Islet of Langerhans (tissue), 1 donor: ENCODE results near the gene SUSD2.
"Not testable (repeated sequence)": the region's sequence is repeated elsewhere in the genome, so short reads cannot be mapped to it uniquely, and the experiment has no call there.

Experiments
- FAIRE-seq: peaks from one replicate; lab custom pipeline; 2011; peaks lifted over from hg19 to GRCh38; lab: Jason Lieb, UNC

Gene SUSD2

GRCh38 chr22:24177456-24177855 is 3.8 kb upstream of the SUSD2 start:
- FAIRE-seq: no peak

DNA sequence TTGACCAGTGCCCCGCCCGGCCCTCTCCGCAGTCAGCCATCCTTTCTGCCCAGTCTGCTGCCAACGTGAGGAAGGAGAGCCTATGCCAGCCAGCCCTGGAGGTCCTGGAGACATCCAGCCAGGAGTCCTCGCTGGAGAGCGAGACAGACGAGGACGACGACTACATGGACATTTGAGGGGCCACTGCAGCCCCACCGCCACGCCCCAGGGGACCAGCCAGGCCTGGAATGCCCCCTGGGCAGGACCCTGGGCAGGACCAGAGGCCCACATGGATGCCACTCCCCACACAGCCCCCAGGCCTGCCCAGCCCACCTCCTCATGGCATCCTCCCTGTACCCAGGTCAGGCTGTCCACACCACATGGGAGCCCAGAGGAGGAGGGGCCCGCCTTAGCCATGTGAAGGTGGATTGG is 3.3 kb upstream of the SUSD2 start:
- FAIRE-seq: no peak

DNA sequence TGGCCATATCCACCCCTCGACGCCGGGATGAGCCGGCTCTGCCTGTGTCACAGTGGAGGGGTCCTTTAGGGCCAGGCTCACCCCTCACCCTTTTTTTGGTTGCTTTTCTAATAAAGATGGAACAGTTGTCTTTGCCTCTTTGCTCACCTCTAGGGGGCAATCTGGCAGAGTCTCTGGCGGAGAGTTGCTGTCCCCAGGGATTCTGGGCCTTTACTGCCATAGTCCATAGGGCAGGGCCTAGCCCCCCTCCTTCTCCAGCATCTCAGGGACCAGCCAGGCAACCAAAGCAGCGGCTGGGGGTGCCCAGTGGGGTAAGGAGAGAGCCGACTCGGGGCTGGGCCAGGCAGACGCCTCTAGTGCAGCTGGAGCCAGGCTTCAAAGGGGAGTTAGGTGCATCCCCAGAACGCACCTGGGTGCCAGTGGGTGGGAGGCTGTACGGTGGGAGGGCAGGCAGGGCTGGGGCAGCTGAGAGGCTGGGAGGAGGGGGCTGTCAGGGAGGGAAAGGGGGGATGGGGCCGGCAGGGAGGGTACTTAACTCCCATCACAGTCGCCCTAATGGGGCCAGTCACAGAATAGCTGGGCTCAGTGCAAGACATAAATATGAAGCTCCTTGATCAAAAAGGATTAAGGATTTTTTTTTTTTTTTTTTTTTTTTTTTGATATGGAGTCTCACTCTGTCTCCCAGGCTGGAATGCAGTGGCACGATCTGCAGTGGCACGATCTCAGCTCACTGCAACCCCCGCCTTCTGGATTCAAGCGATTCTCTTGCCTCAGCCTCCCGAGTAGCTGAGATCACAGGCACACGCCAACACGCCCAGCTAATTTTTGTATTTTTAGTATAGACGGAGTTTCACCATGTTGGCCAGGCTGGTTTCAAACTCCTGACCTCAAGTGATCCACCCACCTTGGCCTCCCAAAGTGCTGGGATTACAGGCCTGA is 2.5 kb upstream of the SUSD2 start:
- no peak for FAIRE-seq

- no peak for FAIRE-seq
These were observed 1.6 kb upstream of the SUSD2 start for GRCh38 chr22:24179478-24180210.

GRCh38 chr22:24180316-24181087 is 785 bp upstream of the SUSD2 start:
- no peak for FAIRE-seq

- FAIRE-seq: no peak
These were observed 961 bp downstream of the SUSD2 start for GRCh38 chr22:24181996-24182899.

- not testable (repeated sequence) for FAIRE-seq
These were observed 1.6 kb downstream of the SUSD2 start for GRCh38 chr22:24182900-24183246.

DNA sequence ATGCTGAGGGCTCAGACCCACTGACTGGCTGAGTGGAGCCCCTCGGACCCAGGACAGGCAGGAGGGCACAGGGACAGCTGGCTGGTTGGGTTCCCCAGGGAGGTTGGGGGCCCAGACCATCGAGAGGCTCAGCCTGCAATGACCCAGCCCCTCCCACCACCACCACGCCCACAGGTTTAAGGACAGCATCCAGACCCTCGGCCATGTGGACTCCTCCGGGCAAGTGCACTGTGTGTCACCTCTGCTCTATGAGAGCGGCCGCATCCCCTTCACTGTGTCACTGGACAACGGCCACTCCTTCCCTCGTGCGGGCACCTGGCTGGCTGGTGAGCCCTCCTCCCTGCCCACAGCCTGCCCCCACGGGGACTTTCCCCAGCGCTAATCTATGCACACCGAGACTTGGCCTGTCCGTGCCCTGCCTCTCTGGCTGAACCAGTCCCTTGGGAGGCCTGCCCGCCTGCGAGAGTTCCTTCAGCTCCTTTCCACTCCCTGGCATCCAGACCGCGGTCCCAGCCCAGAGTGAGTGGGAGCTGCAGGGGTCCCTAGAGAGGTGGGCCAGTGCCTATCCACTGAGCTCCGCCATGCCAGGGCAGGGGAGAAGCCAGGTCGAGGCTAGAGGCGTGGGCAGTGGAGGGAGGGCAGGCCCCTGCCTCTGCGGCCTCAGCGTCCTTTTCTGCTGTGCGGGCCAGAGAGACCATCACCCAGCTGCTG is 2.2 kb downstream of the SUSD2 start:
- FAIRE-seq: no peak

DNA sequence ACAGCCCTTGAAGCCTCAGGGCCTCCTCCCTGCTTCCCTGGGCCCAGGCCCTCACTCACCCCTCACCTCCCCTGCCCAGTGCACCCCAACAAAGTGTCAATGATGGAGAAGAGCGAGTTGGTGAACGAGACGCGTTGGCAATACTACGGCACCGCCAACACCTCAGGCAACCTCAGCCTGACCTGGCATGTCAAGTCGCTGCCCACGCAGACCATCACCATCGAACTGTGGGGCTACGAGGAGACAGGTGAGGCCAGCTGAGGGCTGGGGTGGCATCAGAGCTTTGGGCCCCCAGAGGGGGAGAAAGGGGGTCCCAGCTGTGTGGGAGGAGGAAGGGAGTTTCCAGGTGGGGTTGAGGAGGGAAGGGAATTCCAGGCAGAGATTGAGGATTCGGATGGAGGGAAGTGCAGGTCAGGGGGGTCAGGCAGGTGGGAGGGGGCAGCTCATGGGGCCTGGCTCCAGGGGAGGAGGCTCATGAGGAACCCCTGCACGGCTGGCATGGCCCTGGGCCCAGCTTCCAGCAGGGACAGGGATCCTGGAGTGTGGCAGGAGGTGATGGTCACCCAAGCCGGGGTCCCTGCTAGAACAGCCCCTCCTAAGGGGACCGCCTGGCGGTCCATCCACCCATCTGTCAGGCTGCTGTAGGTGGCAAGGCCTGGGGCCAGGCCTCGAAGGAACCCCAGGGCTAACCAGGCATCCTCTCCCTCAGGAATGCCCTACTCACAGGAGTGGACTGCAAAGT is 2.9 kb downstream of the SUSD2 start:
- no peak for FAIRE-seq

GRCh38 chr22:24185001-24185500 is 3.8 kb downstream of the SUSD2 start:
- no peak for FAIRE-seq

GRCh38 chr22:24185501-24186351 is 4.4 kb downstream of the SUSD2 start:
- FAIRE-seq: no peak

DNA sequence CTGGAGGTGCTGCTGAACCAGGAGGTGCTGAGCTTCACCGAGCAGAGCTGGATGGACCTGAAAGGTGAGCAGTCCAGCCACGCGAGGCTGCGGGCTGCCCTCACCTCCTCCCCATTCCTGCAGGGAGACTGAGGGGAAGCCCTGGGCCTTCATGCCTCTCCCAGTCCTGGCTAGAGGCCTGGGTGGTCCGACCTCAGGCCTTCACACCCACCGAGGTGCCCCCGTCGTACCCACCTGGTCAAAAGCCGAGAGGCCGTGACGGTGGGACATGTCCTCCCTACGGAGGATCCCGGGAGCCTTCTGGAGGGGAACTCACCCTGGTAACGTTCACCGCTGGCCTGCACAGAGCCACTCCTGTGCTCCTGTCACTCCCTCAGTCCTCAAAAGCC is 5.1 kb downstream of the SUSD2 start:
- FAIRE-seq: no peak

GRCh38 chr22:24186892-24187670 is 5.8 kb downstream of the SUSD2 start:
- no peak for FAIRE-seq

- FAIRE-seq: no peak
These were observed 6.7 kb downstream of the SUSD2 start for GRCh38 chr22:24187731-24188644.

- no peak for FAIRE-seq
These were observed 7.5 kb downstream of the SUSD2 start for GRCh38 chr22:24188705-24189248.

DNA sequence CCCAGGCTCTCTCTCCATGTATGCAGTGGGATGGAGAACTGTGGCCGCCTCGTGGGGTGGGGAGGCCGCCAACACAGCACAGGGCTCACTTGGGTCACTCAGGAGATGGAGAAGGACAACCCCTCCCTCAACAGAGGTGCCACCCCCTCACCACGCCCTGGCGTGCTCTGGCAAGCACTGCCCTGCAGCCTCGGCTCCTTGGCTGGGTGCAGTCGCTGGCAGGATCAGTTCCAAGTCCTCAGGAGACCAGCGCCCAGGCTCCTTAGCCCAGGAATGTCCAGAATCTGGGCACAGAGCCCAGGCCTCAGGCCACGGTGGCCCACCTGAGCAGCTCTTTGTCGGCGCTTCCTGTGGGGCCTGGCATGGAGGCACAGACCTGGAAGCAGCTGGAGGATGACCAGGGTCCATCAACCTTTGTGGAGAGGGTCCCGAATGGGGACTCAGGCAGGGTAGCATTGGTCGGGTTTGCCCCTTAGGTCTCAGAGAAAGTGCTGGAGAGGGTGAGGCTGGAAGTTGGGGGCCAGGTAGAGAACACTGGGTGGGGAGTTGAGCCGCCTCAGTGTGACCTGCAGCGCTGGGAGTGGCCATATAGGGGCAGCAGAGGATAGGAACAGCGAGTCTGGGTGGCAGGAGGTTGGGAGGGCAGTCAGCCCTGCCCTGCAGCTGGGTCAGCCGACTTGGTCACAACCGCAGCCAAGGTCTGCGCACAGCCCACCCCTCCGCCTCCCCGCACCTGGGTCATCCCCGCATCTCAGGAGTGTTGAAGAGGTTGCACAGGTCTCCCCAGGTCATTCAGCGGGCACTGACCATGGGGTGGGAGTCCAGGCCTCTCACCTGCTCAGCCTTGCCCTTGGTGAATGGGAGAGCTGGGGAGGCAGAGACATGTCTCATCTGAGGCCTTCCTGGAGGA is 8.2 kb downstream of the SUSD2 start:
- FAIRE-seq: no peak
